GM23338 (cell line): ENCODE measurements around the gene EFCAB8. TPM values are rescaled to one million over a fixed set of nuclear protein-coding genes. Genes with fewer than 3 reads are reported as not detected.

Experiments
- ATAC-seq: fragments of 200-7000 bp; cut with Tn5 transposase; 3 replicates; pipeline ENCODE4 v1.9.1; 2020
- DNase-seq: peaks from one replicate; pipeline ENCODE4 v3.0.0-alpha.2; 2015; ENCODE audit warnings: low spot score
- H2AFZ ChIP-seq: fragments of 200-600 bp; sonication (generic); 2 replicates; pipeline ENCODE4 v1.8.0; 2016; ENCODE audit warnings: antibody characterized with exemption, mild to moderate bottlenecking, moderate library complexity
- H3F3A ChIP-seq: fragments of 200-600 bp; sonication (generic); replicated peaks from 2 replicates; pipeline ENCODE4 v1.8.0; 2017; ENCODE audit warnings: antibody characterized with exemption, mixed run types, low read depth
- H3K27ac ChIP-seq: fragments of 200-600 bp; sonication (generic); 2 replicates; pipeline ENCODE4 v1.6.1; 2016; ENCODE audit warnings: low read depth
- H3K27me3 ChIP-seq: fragments of 200-600 bp; sonication (generic); 2 replicates; pipeline ENCODE4 v1.8.0; 2016; ENCODE audit warnings: mild to moderate bottlenecking, mixed run types, moderate library complexity; ENCODE audit not compliant: insufficient read depth
- H3K36me3 ChIP-seq: fragments of 200-600 bp; sonication (generic); 2 replicates; pipeline ENCODE4 v1.8.0; 2016; ENCODE audit warnings: mild to moderate bottlenecking; ENCODE audit not compliant: insufficient read depth
- H3K4me1 ChIP-seq: fragments of 200-600 bp; sonication (generic); 2 replicates; pipeline ENCODE4 v1.8.0; 2016; ENCODE audit warnings: mild to moderate bottlenecking, moderate library complexity; ENCODE audit not compliant: insufficient read depth
- H3K4me2 ChIP-seq: fragments of 200-600 bp; sonication (generic); 2 replicates; pipeline ENCODE4 v1.7.1; 2017; ENCODE audit warnings: mixed run types
- H3K4me3 ChIP-seq: fragments of 200-600 bp; sonication (generic); 2 replicates; pipeline ENCODE4 v1.6.1; 2016; ENCODE audit warnings: mixed run types
- H3K79me2 ChIP-seq: fragments of 200-600 bp; sonication (generic); replicated peaks from 2 replicates; pipeline ENCODE4 v1.8.0; 2017; ENCODE audit warnings: mild to moderate bottlenecking; ENCODE audit not compliant: insufficient read depth
- H3K9me2 ChIP-seq: fragments of 200-600 bp; sonication (generic); 2 replicates; pipeline ENCODE4 v1.8.0; 2017; ENCODE audit not compliant: insufficient read depth
- H4K20me1 ChIP-seq: fragments of 200-600 bp; sonication (generic); replicated peaks from 2 replicates; pipeline ENCODE4 v1.8.0; 2017; ENCODE audit warnings: mild to moderate bottlenecking; ENCODE audit not compliant: insufficient read depth
- H3K27ac Mint-ChIP-seq: 2 replicates; pipeline ENCODE4 v1.8.0; 2020; ENCODE audit warnings: inconsistent platforms, mild to moderate bottlenecking, moderate library complexity, mixed read lengths
- H3K27me3 Mint-ChIP-seq: 3 replicates; pipeline ENCODE4 v1.8.0; 2022; ENCODE audit warnings: low read depth, mild to moderate bottlenecking, moderate library complexity, mixed read lengths, inconsistent platforms; ENCODE audit not compliant: insufficient read depth, poor library complexity
- H3K36me3 Mint-ChIP-seq: 3 replicates; pipeline ENCODE4 v1.8.0; 2021; ENCODE audit warnings: low read depth, mild to moderate bottlenecking, inconsistent platforms, moderate library complexity, mixed read lengths
- H3K4me1 Mint-ChIP-seq: 3 replicates; pipeline ENCODE4 v1.8.0; 2020; ENCODE audit warnings: mild to moderate bottlenecking, inconsistent platforms, mixed read lengths
- H3K4me3 Mint-ChIP-seq: 3 replicates; pipeline ENCODE4 v1.8.0; 2021; ENCODE audit warnings: moderate library complexity, mild to moderate bottlenecking, inconsistent platforms, mixed read lengths
- H3K9me3 Mint-ChIP-seq: 3 replicates; pipeline ENCODE4 v1.8.0; 2020; ENCODE audit warnings: moderate library complexity, mild to moderate bottlenecking, inconsistent platforms, mixed read lengths
- CREB1 ChIP-seq: fragments of 250-450 bp; sonication (Bioruptor Pico); IDR thresholded peaks from 2 replicates; pipeline ENCODE4 v1.5.0; 2020; ENCODE audit warnings: low read depth, mild to moderate bottlenecking, moderate library complexity
- CTCF ChIP-seq, 2 experiments: fragments of 200-600 bp in 1 of 2; sonication (generic) in 1 of 2; conservative IDR thresholded peaks; 2 replicates each; pipeline versions ENCODE4 v1.5.1 to v1.6.1; 2016 to 2017; ENCODE audit warnings: antibody characterized with exemption in 2 of 2, low read depth in 2 of 2, mild to moderate bottlenecking in 2 of 2, moderate library complexity in 1 of 2
- ETS1 ChIP-seq: IDR thresholded peaks from 2 replicates; pipeline ENCODE4 v1.6.1; 2016; ENCODE audit warnings: antibody characterized with exemption
- EZH2 ChIP-seq: fragments of 200-600 bp; sonication (generic); IDR thresholded peaks from one replicate; pipeline ENCODE4 v1.8.0; 2017; ENCODE audit warnings: antibody characterized with exemption, mild to moderate bottlenecking, low read depth; ENCODE audit not compliant: unreplicated experiment
- EZH2phosphoT487 ChIP-seq: fragments of 200-600 bp; sonication (generic); IDR thresholded peaks from one replicate; pipeline ENCODE4 v1.8.1; 2018; ENCODE audit warnings: antibody characterized with exemption; ENCODE audit not compliant: unreplicated experiment
- JUNB ChIP-seq: IDR thresholded peaks from one replicate; pipeline ENCODE4 v1.6.1; 2016; ENCODE audit warnings: antibody characterized with exemption; ENCODE audit not compliant: unreplicated experiment
- NANOG ChIP-seq: IDR thresholded peaks from 2 replicates; pipeline ENCODE4 v1.6.1; 2016; ENCODE audit warnings: antibody characterized with exemption, borderline replicate concordance
- POLR2AphosphoS5 ChIP-seq: IDR thresholded peaks from 2 replicates; pipeline ENCODE4 v1.6.1; 2016; ENCODE audit warnings: antibody characterized with exemption, low read depth
- REST ChIP-seq: IDR thresholded peaks from one replicate; pipeline ENCODE4 v1.6.1; 2018; ENCODE audit warnings: antibody characterized with exemption; ENCODE audit not compliant: unreplicated experiment
- STAT1 ChIP-seq: IDR thresholded peaks from one replicate; pipeline ENCODE4 v1.6.1; 2016; ENCODE audit warnings: antibody characterized with exemption; ENCODE audit not compliant: unreplicated experiment
- ZNF114 ChIP-seq: fragments of 250-450 bp; sonication (Bioruptor Pico); IDR thresholded peaks from 2 replicates; pipeline ENCODE4 v1.5.0; 2020; ENCODE audit warnings: mild to moderate bottlenecking, moderate library complexity
- ZNF331 ChIP-seq: fragments of 250-450 bp; sonication (Bioruptor Pico); IDR thresholded peaks from 2 replicates; pipeline ENCODE4 v1.5.0; 2020; ENCODE audit warnings: low read depth, mild to moderate bottlenecking, moderate library complexity
- ZNF462 ChIP-seq: fragments of 250-450 bp; sonication (Bioruptor Pico); IDR thresholded peaks from 2 replicates; pipeline ENCODE4 v1.5.0; 2020; ENCODE audit warnings: mild to moderate bottlenecking, moderate library complexity
- polyA plus RNA-seq: library from polyadenylated mRNA; unstranded; fragments of >200 nt; fragmentation: Nextera tagmentation; extraction: Ambion mirVana; gene quantifications from 2 replicates; pipeline ENCODE4 v1.2.1, GENCODE V29; 2016
- total RNA-seq: library from RNA; depleted of rRNA; stranded (reverse); fragments of >200 nt; shearing (Covaris generic); gene quantifications from 2 replicates; pipeline ENCODE4 v1.2.3, GENCODE V29; 2014

The EFCAB8 gene
- total and polyA plus RNA-seq, 2 experiments from 2014 or later, result 0.35 TPM; not detected in 1

GRCh38 chr20:32885952-32886351, 27.2 kb downstream of the EFCAB8 start:
- no peak overlapping the region for H3K4me2 ChIP-seq
- no peaks in the 10 kb centered on the region for H3K79me2 ChIP-seq
- H3K27me3 Mint-ChIP-seq, result peaks cover 4% of the 10 kb centered on the region

More at GRCh38 chr20:32885952-32886351, 27.2 kb downstream of the EFCAB8 start:
- no peak for ATAC-seq
- H3K4me1 Mint-ChIP-seq, result peaks cover 18% of the 10 kb centered on the region
- peaks cover 6% of the 10 kb centered on the region; the same call in 1 of the 2 replicates for H3K4me1 ChIP-seq
- H3K36me3 ChIP-seq, result no peaks in the 10 kb centered on the region
- no peaks in the 10 kb centered on the region for H3K27me3 ChIP-seq
- DNase-seq, result no peak
- no peak overlapping the region for H3K4me3 Mint-ChIP-seq
- H4K20me1 ChIP-seq, result no peaks in the 10 kb centered on the region
- H2AFZ ChIP-seq, result no peak overlapping the region
- H3K27ac ChIP-seq, result no peak overlapping the region
- H3K27ac Mint-ChIP-seq, result no peak overlapping the region
- TF ChIP-seq EZH2 (no peak), CTCF (conservative IDR thresholded peaks at IDR 0.05; ENCODE audit: low read depth in 2 of 2) (no peak), CREB1 (no peak), EZH2phosphoT487 (no peak), ZNF462 (CRISPR knock-in tag) (no peak), NANOG (no peak), STAT1 (no peak), ZNF331 (CRISPR knock-in tag) (no peak), REST (no peak), ZNF114 (no peak), JUNB (no peak), ETS1 (no peak), POLR2AphosphoS5 (no peak)
- H3K9me2 ChIP-seq, result no peaks in the 10 kb centered on the region
- no peaks in the 10 kb centered on the region; the same call in 2 of the 3 replicates for H3K36me3 Mint-ChIP-seq
- no peak overlapping the region for H3K4me3 ChIP-seq
- H3F3A ChIP-seq, result no peaks in the 10 kb centered on the region
- no peaks in the 10 kb centered on the region; the same call in 2 of the 3 replicates for H3K9me3 Mint-ChIP-seq
